Fibroblast of villous mesenchyme (primary cell): ENCODE data around the gene TRAPPC2L. TPM values are rescaled to one million over a fixed set of nuclear protein-coding genes. Genes with fewer than 3 reads are reported as not detected.

Experiments
- DNase-seq: peaks from one replicate; pipeline ENCODE4 v3.0.0-alpha.2; 2010; ENCODE audit warnings: low read depth
- H3K4me3 ChIP-seq: 2 replicates; pipeline ENCODE4 v1.5.1; 2011; ENCODE audit warnings: low read depth, mild to moderate bottlenecking, low read length
- total RNA-seq: library from RNA; depleted of rRNA; stranded (reverse); fragments of >200 nt; gene quantifications from 2 replicates; pipeline ENCODE4 v1.2.3, GENCODE V29; 2012
- TF ChIP-seq, protein P1 (sequence below): IDR thresholded peaks from 2 replicates; pipeline ENCODE4 v1.5.1; 2012; ENCODE audit warnings: low read depth, mild to moderate bottlenecking, low read length; ENCODE audit not compliant: insufficient read depth

The TRAPPC2L gene, protein sequence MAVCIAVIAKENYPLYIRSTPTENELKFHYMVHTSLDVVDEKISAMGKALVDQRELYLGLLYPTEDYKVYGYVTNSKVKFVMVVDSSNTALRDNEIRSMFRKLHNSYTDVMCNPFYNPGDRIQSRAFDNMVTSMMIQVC
- 34.5 and 49.6 TPM in 2 replicates for total RNA-seq

DNA sequence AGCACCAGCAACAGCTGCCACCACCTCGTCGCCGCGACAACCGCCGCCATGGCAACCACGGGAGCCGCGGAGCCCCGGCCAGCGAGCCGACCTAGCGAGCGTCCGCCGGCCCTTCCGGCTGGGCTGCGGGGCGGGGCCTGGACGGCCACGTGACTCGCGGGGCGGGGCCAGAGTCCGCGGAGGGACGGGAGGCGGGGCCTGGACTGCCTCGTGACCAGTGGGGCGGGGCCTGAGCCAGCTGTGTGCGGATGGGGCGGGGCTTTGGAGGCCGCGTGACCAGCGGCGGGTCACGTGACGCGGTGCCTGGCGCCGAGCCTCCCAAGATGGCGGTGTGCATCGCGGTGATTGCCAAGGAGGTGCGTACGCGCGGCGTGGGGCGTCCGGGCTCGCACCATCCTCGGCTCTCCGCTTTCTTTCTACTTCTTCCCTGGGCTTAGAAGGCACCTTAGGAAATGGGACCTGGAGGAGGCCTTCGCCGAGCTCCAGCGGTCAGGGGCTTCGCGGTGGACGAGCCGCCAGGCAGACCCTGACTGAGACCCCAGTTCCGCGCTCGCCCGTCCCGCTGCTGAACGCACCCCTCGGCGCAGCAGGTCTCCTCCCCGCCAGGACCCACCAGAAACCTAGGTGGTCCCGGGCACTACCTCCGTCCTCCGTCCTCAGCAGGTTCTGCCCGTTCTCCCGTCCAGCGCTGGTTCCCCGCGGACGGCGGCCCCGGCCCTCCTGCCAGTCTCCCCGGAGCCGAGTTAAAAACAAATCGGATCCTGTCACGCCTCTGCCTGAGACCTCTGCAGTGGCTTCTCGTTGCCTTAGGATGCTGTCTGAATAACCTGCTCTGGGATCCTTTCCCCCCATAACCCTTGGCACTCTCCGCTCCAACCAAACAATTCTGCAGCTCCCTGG, at the start of gene TRAPPC2L, which contains the start of gene GALNS:
TRAPPC2L (plus strand) TSS at position 300 of the 900 bp plus-strand sequence; CDS start at position 324, 24 bp downstream.
GALNS (minus strand) TSS at position 120 of the 900 bp plus-strand sequence; CDS start at position 50, 70 bp downstream.
- peak within 1 kb of the TSS; percentile 97 for H3K4me3 ChIP-seq
- TF ChIP-seq, protein P1, sequence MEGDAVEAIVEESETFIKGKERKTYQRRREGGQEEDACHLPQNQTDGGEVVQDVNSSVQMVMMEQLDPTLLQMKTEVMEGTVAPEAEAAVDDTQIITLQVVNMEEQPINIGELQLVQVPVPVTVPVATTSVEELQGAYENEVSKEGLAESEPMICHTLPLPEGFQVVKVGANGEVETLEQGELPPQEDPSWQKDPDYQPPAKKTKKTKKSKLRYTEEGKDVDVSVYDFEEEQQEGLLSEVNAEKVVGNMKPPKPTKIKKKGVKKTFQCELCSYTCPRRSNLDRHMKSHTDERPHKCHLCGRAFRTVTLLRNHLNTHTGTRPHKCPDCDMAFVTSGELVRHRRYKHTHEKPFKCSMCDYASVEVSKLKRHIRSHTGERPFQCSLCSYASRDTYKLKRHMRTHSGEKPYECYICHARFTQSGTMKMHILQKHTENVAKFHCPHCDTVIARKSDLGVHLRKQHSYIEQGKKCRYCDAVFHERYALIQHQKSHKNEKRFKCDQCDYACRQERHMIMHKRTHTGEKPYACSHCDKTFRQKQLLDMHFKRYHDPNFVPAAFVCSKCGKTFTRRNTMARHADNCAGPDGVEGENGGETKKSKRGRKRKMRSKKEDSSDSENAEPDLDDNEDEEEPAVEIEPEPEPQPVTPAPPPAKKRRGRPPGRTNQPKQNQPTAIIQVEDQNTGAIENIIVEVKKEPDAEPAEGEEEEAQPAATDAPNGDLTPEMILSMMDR = no peak
- peak; percentile 96 for DNase-seq

DNA sequence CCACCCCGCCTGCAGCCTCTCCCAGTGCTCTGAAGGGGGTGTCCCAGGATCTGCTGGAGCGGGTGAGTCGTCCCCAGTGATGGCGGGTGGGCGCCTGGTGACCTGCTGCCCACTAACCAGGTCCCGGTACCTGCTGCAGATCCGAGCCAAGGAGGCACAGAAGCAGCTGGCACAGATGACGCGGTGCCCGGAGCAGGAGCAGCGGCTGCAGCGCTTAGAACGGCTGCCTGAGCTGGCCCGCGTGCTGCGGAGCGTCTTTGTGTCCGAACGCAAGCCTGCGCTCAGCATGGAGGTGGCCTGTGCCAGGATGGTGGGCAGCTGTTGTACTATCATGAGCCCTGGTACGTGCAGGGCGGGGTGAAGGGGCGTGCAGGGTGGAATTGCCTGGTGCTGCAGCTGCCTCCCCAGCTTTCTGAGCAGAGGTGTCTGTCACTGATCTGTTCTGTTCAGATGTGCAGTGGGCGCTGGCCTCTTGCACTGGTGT, 49.7 kb upstream of the TRAPPC2L start:
- TF ChIP-seq, protein P1 = no peak
- no peak for DNase-seq
- no peak overlapping the region for H3K4me3 ChIP-seq

DNA sequence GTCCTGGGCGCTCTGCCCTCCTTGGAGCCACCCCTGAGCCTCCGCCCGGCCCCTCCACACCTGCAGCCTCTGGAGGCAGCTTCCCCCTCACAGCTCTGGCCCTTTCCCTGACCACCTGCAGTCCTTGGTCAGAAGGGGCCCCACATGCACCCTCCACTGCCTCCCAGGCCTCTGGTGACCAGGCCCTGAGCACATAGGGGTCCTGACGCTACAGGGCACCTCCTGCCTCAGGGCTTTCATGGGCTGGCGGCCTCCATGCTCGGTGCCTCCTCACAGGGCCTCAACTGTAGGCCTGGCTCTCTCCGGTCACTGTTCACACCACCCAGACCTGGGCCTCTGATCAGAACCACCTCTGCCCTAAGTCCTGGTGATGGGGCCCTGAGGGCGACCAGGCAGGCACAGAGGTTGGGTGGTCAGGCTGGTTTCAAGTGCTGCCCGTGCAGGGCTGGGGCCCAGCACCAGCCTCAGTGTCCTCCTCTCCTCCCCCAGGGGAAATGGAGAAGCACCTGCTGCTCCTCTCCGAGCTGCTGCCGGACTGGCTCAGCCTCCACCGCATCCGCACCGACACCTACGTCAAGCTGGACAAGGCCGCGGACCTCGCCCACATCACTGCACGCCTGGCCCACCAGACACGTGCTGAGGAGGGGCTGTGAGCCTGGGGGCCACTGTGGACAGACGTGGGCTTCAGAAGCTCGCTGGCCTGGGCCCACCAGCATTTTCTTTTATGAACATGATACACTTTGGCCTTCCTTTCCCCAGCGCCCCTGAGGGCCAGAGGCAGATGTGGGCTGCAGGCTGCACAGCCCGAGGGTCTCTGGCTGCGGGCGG, 49.1 kb upstream of the TRAPPC2L start:
- H3K4me3 ChIP-seq = no peak overlapping the region
- TF ChIP-seq, protein P1 = no peak
- DNase-seq = no peak

DNA sequence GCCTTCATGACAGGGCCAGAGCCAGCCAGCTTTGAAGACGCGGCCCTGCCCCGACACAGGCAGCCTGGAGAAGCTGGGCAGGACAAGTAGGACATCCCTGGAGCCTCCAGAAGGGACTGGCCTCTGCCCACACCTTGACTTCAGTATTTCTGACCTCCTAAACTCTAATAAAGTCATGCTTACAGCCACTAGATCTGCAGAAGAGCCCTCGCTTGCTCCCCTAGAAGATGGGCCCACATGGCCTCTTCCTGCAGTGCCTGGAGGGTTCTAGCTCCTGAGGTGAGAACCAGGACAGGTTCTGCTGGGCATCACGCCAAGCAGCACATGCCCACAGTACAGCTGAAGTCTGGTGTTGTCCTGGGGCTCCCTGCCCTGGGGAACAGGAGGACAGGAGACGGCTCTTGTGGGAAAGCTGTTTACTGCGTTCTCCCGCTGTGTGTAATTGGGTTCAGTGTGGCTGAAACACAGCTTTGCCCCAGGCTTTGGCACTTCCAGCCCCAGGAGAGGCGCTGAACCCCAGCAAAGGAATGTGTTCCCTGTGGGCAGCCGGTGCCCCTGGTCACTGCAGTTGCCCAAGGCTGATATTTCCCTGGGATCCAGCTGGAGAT, 47.8 kb upstream of the TRAPPC2L start:
- DNase-seq = no peak
- TF ChIP-seq, protein P1 = no peak
- no peak overlapping the region for H3K4me3 ChIP-seq

DNA sequence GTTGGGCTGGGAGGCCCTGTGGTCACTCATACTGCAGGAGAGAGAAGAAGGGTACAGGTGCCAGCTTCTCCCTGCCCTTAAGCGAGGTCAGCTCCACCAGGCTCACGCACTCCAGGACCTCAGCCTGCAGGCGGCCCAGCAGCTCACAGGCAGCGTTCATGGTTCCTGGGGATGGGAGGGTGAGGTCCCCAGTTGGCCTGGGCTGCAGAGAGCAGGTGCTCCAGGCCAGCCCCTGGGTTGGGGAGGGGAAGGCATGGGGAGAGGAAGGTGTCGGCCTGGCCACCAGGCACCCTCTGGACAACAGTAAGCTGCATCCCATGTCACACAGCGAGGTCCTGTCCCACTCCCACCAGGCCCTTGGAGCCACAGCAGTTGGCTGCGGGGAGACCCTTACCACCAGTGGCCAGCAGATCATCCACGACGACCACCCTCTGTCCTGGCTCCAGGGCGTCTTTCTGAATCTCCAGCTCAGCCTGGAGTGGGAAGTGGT, 47.2 kb upstream of the TRAPPC2L start:
- TF ChIP-seq, protein P1 = no peak
- DNase-seq = no peak
- H3K4me3 ChIP-seq = no peak overlapping the region

DNA sequence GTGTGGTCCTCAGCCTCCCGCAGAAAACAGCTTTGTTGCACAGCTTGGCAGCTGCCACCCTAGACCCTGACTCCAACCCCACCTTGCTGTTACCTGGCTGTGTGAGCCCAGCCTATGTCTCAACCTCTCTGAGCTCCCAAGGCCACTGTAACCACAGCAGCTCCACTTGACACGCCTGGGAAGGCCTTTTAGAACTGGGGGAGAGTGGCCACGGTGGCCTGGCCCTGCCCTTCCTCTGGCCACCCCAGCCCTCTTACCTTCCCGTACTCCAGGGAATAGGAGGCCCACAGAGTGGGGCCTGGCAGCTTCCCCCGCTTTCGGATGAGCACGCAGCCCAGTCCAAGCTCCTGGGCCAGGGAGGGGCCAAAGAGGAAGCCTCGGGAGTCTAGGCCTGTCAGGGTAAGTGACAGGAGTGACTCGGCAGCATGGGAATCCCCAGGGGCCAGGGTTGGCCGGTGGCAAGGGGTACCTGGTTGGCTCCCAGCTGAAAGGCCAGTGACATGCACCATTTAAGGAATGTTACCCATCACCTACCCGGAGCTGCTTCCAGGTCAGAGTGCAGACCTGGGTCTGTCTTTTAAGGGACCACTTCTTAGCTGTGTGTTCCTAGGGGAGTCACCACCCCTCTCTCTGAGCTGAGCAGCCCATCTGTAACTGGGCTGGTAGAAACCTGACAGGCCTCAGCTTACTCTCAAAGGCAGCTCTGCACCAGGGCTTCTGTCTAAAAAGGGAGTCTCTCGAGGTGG, 46.6 kb upstream of the TRAPPC2L start:
- H3K4me3 ChIP-seq = peak overlapping the region; percentile 79

More for the DNA sequence above, 46.6 kb upstream of the TRAPPC2L start:
- DNase-seq = no peak
- TF ChIP-seq, protein P1 = no peak
